ENCODE data around the gene RNF146. TPM values are rescaled to one million over a fixed set of nuclear protein-coding genes. Genes with fewer than 3 reads are reported as not detected.

RNF146 gene
- total and polyA plus RNA-seq, 2 of the 13 experiments (the other 11 are each of a cell fraction or from before 2014, with no cell fraction given): 18.8 to 27.6 TPM

DNA sequence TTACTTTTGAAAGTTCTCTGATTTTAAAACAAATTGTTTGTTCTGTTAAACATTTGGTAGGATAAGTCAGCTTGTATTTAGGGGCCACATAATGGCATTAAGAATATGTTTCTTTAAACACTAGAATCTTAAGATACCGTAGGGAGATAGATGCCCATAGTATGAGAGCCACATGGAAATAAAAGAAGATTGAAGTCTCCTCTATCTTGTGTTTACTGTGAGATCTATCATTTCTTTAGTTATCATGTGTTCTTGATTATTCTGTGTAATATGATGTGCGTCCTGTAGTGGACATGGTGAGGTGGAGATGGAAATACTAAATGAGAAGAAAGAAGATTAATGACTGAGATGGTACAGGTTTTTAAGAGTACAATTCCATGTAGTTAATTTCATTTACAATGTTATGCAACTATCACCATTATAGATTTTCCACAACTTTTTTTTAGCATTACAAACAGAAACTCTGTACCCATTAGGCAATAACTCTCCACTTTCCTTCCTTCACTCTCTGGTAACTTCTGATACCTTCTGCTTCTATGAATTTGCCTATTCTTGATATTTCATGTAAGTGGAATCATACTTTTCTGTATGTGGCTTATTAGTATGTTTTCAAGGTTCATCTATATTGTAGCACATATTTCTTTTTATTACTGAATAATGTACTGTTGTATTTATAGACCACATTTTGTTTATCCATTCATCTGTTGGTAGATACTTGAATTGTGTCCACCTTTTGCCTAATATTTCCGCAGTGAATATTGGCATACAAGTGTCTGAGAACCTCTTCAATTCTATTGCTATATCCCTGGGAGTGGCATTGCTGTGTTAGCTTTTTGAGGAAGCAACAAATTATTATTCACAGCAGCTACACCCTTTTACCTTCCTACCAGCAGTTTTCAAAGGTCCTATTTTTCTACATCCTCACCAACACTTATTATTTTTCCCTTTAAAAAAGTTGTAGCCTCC is 11.5 kb downstream of the RNF146 start (continued):
- TF ChIP-seq, protein P1, sequence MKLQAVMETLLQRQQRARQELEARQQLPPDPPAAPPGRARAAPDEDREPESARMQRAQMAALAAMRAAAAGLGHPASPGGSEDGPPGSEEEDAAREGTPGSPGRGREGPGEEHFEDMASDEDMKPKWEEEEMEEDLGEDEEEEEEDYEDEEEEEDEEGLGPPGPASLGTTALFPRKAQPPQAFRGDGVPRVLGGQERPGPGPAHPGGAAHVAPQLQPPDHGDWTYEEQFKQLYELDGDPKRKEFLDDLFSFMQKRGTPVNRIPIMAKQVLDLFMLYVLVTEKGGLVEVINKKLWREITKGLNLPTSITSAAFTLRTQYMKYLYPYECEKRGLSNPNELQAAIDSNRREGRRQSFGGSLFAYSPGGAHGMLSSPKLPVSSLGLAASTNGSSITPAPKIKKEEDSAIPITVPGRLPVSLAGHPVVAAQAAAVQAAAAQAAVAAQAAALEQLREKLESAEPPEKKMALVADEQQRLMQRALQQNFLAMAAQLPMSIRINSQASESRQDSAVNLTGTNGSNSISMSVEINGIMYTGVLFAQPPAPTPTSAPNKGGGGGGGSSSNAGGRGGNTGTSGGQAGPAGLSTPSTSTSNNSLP (IDR thresholded peaks at IDR 0.05; ENCODE audit: low read depth, low read length): peak; percentile 66
- TF ChIP-seq ZNF749 (CRISPR knock-in tag; IDR thresholded peaks at IDR 0.05; ENCODE audit: borderline replicate concordance) (no peak), HNF4G (IDR thresholded peaks at IDR 0.05; ENCODE audit: borderline replicate concordance, low read depth, low read length) (peak; percentile 49; the same call in 1 of the 2 replicates), HNF4G (CRISPR knock-in tag; IDR thresholded peaks at IDR 0.05; ENCODE audit: borderline replicate concordance, low read depth) (no peak), ZSCAN12 (CRISPR knock-in tag; IDR thresholded peaks at IDR 0.05) (no peak), NFATC3 (CRISPR knock-in tag; IDR thresholded peaks at IDR 0.05) (no peak), MTA1 (CRISPR knock-in tag; IDR thresholded peaks at IDR 0.05; ENCODE audit: borderline replicate concordance) (no peak), NCOA2 (CRISPR knock-in tag; IDR thresholded peaks at IDR 0.05) (0 out of 2 replicates have a peak, but pooled peaks have one; percentile 17), CEBPG (CRISPR knock-in tag; IDR thresholded peaks at IDR 0.05) (peak; percentile 79), ZNF441 (CRISPR knock-in tag; IDR thresholded peaks at IDR 0.05; ENCODE audit: borderline replicate concordance) (no peak), GATAD2A (CRISPR knock-in tag; IDR thresholded peaks at IDR 0.05) (peak; percentile 69), NRL (CRISPR knock-in tag; IDR thresholded peaks at IDR 0.05; ENCODE audit: borderline replicate concordance) (no peak), ATF7 (IDR thresholded peaks at IDR 0.05) (peak; percentile 17; the same call in 1 of the 2 replicates), ATF7 (CRISPR knock-in tag; IDR thresholded peaks at IDR 0.05) (no peak), NKX3-1 (CRISPR knock-in tag; IDR thresholded peaks at IDR 0.05) (no peak), FOXA3 (CRISPR knock-in tag; IDR thresholded peaks at IDR 0.05) (peak; percentile 56; the same call in 1 of the 2 replicates), MIXL1 (CRISPR knock-in tag; IDR thresholded peaks at IDR 0.05) (0 out of 2 replicates have a peak, but pooled peaks have one; percentile 42), HOXA9 (CRISPR knock-in tag; IDR thresholded peaks at IDR 0.05; ENCODE audit: borderline replicate concordance) (no peak), ZNF75D (CRISPR knock-in tag; IDR thresholded peaks at IDR 0.05; ENCODE audit: borderline replicate concordance) (no peak), ZNF510 (CRISPR knock-in tag; IDR thresholded peaks at IDR 0.05; ENCODE audit: low read depth) (no peak)
- TF ChIP-seq, protein P2, sequence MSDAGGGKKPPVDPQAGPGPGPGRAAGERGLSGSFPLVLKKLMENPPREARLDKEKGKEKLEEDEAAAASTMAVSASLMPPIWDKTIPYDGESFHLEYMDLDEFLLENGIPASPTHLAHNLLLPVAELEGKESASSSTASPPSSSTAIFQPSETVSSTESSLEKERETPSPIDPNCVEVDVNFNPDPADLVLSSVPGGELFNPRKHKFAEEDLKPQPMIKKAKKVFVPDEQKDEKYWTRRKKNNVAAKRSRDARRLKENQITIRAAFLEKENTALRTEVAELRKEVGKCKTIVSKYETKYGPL (CRISPR knock-in tag; IDR thresholded peaks at IDR 0.05): peak; percentile 89
- TF ChIP-seq, protein P3, sequence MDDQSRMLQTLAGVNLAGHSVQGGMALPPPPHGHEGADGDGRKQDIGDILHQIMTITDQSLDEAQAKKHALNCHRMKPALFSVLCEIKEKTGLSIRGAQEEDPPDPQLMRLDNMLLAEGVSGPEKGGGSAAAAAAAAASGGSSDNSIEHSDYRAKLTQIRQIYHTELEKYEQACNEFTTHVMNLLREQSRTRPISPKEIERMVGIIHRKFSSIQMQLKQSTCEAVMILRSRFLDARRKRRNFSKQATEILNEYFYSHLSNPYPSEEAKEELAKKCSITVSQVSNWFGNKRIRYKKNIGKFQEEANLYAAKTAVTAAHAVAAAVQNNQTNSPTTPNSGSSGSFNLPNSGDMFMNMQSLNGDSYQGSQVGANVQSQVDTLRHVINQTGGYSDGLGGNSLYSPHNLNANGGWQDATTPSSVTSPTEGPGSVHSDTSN (CRISPR knock-in tag; IDR thresholded peaks at IDR 0.05; ENCODE audit: borderline replicate concordance): no peak
- TF ChIP-seq, protein P4, sequence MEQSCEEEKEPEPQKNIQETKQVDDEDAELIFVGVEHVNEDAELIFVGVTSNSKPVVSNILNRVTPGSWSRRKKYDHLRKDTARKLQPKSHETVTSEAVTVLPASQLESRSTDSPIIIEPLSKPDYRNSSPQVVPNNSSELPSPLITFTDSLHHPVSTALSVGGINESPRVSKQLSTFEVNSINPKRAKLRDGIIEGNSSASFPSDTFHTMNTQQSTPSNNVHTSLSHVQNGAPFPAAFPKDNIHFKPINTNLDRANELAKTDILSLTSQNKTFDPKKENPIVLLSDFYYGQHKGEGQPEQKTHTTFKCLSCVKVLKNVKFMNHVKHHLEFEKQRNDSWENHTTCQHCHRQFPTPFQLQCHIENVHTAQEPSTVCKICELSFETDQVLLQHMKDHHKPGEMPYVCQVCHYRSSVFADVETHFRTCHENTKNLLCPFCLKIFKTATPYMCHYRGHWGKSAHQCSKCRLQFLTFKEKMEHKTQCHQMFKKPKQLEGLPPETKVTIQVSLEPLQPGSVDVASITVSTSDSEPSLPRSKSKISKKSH (CRISPR knock-in tag; IDR thresholded peaks at IDR 0.05; ENCODE audit: borderline replicate concordance): no peak
- TF ChIP-seq, protein P5, sequence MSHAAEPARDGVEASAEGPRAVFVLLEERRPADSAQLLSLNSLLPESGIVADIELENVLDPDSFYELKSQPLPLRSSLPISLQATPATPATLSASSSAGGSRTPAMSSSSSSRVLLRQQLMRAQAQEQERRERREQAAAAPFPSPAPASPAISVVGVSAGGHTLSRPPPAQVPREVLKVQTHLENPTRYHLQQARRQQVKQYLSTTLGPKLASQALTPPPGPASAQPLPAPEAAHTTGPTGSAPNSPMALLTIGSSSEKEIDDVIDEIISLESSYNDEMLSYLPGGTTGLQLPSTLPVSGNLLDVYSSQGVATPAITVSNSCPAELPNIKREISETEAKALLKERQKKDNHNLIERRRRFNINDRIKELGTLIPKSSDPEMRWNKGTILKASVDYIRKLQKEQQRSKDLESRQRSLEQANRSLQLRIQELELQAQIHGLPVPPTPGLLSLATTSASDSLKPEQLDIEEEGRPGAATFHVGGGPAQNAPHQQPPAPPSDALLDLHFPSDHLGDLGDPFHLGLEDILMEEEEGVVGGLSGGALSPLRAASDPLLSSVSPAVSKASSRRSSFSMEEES (CRISPR knock-in tag; IDR thresholded peaks at IDR 0.05): no peak
